DMS153 (cell line): ENCODE data around the gene MVB12A.

Experiments
- DNase-seq: peaks from one replicate; lab custom pipeline; 2025; lab: John Stamatoyannopoulos, UW

MVB12A gene

DNA sequence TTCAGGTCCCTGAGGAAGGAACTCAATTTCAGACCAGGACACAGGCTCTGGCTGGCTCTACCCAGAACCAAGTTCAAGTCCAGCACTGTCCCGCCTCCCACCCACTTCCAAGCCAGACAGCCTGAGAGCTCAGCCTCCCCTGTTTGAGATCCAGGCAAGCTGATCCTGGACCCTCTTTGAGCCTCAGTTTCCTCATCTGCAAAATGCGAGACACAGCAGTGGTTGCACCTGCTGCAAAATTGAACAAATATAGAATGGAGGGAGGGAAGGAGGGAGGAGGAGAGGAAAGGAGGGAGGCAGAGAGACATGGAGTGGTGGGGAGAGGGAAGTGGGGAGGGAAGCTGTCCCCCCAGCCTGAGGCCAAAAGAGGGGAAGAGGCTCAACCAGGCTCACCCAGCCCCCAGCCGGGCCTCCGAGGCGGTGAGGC, 27.9 kb downstream of the MVB12A start:
- DNase-seq, result no peak

DNA sequence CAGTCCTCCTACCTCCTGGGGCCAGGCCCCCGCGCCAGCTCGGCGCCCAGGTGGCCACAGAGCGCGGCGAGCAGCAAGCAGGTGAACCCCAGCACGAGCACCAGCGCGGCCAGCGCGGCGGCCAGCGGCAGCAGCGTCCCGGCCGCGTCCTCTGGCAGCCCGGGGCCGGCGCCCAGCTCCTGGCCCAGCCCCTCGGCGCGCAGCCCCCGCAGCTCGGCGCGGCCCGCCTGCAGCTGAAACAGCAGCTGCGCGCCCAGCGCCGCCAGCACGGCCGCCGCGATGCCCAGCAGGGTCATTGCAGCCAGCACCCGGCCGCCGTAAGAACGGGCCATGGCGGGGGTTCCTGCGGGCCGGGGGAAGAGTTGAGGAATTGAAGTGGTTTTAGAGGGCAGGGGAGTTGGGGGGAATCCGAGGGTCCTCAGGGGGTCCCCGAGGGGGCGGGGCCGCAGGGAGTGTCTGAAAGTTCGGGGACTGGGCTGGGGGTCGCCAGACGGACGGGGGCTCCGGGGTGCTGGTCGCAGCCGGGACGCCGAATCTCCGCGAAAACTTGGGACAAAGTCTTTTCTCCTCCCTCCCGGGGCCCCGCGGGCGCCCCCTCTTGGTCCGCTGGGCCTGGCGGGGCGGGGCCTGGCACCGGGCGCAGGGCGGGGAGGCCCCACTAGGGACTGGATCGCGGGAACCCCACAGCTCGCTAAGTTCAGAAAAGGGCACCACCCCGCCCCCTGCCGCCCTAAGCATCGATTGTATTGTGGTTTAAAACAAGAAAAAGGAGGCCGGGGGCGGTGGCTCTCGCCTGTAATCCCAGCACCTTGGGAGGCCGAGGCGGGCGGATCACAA, 28.5 kb downstream of the MVB12A start, which contains the start of gene TMEM221:
TSS of gene TMEM221 (minus strand) at position 538 of the 837 bp plus-strand sequence. CDS start at position 332, 206 bp downstream.
- no peak for DNase-seq

- no peak for DNase-seq
These were observed 30.6 kb downstream of the MVB12A start for GRCh38 chr19:17450264-17451075.

DNA sequence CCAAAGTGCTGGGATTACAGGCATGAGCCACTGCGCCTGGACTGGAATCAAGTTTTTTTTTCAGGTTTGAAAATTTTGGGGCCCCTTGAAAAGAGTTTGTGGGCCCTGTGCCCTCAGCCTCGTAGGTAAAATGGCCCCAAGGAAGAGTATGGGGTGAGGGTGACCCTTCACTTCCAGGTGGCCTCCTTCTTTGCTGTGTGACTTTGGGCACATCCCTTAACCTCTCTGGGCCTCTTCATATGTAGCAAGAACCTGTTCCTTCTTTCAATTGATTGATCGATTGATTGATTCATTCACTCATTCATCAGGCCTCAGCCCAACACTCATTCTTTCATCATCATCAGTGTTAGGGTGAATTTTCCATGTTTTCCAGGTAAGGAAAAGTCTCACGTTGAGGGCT, 32.0 kb downstream of the MVB12A start:
- no peak for DNase-seq

DNA sequence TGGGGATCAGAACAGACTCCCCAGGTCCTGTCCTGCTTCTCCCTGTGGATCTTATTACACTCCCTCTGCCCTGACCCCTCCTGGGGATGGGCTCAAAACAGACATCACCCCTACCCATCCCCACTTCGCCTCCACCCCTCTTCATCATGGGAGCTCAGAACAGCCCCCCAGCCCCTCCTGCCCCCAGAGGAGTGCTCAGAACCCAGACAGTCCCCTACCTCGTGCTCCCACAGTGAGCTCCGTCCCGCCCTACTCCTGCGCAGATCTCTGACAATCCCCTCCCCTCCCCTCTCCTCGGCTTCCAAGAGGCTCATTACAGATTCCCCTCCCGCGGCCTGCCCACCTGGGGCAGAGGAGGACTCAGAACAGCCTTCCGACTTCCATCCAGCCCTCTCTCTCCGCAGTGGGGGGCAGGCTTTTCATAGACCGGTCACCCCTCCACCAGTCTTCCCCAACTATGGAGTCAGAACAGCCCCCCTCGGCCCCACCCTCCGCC, 34.8 kb downstream of the MVB12A start:
- no peak for DNase-seq

GRCh38 chr19:17455308-17456123, 35.7 kb downstream of the MVB12A start:
- DNase-seq, result no peak

DNA sequence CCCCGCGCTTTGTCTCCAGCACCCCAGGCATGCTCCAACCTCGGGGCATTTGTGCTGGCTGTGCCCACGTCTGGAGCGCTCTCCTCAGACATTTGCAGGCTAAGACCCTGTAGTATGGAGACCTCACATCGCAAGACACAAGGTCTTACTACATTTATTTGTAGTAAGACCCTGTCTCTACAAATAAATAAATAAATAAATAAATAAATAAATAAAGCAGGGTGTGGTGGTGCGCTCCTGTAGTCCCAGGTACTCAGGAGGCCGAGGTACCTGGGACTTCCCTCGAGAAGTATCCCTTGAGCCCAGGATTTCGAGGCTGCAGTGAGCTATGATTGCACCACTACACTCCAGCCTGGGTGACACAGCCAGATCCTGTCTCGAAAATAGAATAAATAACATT, 36.3 kb downstream of the MVB12A start:
- no peak for DNase-seq

DNA sequence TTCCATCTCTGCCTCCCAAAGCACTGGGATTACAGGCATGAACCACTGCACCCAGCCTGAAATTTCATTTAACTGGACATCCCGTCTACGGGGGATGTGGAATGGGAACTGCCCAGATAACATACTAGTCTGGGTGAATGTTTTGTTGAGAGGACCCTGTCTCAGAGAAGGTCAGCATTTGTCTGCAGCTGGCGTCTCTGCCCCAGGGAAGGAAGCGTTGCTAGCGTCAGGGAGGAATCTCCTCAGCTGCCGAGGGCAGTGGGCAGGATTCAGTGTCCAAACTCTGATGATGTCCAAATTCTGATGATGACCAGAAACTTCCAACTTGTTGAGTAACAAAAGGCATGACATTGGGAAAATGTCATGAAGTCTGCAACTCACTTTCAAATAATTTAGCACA, 37.8 kb downstream of the MVB12A start:
- no peak for DNase-seq

DNA sequence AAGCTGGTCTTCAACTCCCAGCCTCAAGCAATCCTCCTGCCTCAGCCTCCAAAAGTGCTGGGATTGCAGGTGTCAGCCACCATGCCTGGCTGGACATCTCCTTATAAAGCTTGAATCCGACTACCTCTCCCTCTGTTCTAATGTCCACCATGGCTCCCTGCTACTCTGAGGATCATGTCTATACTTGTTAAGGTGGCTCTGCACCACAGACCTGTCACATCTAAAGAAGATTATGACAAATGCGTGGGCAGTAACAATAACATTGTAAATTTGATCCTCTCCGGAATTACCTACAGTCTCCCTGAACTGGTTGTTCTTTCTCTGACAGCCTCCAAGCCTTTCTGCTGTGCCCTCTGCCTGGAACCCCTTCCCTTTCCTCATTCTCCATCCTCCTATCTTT, 39.1 kb downstream of the MVB12A start:
- no peak for DNase-seq

GRCh38 chr19:17460372-17461230, 40.8 kb downstream of the MVB12A start, which contains the start of gene NXNL1:
Gene NXNL1 (minus strand): TSS chr19:17460926. CDS start chr19:17460869, 57 bp downstream.
- no peak for DNase-seq

- no peak for DNase-seq
These were observed 46.6 kb downstream of the MVB12A start for GRCh38 chr19:17466487-17466850.

- no peak for DNase-seq
These were observed 47.8 kb downstream of the MVB12A start for GRCh38 chr19:17467471-17468301.

DNA sequence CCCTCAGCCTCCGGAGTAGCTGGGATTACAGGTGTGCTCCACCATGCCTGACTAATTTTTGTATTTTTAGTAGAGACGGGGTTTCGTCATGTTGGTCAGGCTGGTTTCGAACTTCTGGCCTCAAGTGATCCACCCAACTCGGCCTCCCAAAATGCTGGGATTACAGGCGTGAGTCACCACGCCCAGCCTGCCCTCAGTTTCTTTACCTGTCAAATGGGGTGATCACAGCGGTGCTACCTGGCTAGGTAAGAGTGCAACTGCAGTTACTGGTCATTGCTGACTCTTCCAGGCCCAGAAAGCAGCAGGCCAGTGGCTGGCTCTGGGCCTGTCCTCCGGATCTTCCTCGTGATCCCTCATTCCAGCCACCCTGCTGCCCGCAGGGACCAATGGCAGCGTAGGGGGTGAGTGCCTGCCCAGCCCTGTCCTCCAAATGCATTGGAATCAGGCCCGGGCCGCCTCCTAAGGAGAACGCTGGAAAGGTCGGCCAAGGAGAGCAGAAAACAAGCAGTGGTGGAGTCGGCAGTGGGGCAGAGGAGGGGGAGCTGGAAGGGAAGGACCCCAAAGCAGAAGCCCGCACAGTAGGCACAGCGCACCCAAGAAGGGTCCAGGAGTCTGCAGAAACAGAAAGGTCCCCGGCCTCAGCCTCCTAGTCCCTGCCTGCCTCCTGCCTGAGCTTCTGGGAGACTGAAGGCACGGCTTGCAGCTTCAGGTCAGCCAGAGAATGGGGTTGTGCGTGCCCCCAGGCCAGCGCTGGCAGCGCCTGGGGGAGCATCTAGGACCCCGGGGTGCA, 48.6 kb downstream of the MVB12A start:
- no peak for DNase-seq

DNA sequence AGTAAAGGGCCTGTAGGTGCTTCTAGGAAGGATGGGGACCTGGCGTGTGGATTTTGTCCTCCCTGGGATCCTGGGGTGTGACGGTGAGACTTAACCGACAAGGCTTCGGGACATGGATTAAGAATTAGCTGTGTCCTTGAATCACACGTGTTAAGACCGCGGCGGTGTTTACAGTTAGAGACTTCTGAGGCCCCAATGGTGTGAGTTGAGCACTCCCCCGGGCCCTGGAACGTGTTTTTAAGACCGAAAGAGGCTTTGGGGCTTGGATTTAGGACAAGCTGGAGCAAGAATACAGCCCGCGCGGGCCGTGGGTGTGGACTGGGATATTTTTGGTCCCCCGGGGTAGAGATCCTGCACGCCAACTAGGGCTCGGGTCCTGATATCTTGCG, 49.2 kb downstream of the MVB12A start:
- no peak for DNase-seq

GRCh38 chr19:17469481-17470067, 49.7 kb downstream of the MVB12A start:
- peak; percentile 67 for DNase-seq

DNA sequence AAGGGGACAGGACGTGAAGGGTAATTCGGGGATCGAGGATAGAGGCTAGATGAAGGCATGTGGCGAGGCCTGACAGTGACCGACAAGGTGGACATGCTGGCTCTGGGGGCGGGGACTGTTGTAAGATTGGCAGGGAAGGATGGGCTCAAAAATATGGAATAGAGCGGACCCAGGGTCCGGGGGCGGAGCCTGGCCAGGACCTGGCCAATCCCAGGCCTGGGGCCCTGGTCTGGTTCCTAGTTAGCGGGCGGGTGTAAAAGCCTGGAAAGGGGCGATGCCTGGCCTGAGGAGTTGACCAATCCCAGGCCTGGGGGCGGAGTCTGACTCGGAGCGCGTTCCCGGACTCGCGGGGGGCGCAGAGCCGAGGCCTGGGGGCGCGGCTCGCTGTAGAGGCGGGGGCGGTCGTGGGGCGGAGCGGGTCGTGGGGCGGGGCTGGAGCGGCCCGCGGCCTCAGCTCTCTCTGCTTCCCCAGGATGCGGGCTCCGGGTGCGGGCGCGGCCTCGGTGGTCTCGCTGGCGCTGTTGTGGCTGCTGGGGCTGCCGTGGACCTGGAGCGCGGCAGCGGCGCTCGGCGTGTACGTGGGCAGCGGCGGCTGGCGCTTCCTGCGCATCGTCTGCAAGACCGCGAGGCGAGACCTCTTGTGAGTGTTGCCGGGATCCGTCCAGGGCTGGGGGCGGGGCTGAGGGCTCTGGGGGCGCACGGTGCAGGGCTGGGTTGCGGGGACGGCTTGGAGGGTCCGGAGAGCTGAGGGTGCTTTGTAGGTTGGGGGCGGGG, 50.4 kb downstream of the MVB12A start, which contains the start of gene SLC27A1:
TSS of gene SLC27A1 (plus strand) at position 457 of the 774 bp plus-strand sequence. CDS start at position 474, 17 bp downstream.
- peak; percentile 97 for DNase-seq

DNA sequence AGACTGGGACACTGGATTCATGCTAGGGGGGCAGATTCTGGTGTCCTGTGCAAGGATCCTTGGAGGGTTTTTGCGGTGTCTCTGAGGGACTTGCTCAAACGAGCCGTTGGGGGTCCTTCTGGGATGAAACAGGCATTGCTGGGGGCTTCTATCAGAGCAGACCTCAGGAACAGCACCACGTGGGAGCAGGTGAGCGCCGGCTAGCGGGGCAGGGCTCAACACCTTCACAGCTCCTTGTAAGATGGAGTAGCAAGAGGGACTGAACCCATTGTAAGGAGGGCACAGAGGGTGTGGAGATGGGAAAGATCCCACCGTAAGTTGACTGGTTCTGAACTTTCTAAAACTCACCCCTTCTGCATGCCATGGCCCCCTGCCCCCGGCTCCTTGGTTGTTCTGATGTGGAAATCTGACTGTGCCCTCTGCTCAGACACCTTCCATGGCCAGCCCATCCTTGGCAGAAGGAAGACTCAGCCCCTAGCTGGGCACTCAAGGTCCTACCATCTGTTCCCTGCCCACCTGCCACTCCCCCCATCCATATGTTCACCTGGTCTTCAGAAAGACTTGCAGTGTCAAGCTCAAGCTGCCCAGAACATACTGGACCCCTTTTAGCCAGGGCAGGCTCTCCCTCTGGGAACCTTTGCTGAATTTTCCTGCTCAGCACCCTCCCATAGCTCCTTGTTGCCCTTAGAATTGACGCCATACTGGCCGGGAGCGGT, 51.7 kb downstream of the MVB12A start:
- DNase-seq, result no peak
